KG1 (cell line): ENCODE results near the gene SLC30A7.

Source experiments
- DNase-seq: peaks from one replicate; lab custom pipeline; 2025; lab: John Stamatoyannopoulos, UW

Gene SLC30A7

DNA sequence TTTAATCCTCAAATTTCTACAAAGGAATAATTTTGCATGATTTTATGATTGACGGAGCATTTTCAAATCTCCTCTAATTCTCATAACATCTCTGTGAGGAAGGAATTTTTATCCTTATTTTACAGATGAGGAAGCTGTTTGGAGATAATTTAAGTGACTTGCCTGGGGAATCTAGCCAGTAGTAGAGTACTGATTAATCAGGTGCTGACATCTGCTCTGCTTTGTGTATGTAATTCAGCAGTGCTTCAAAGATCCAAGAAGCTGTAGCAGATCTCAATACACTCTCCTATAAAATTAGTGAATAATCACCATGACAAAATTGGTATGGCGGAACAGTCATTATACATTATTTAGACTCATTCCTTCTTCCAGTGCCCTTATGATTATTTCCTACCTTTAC, 83.7 kb downstream of the SLC30A7 start:
- DNase-seq: no peak

DNA sequence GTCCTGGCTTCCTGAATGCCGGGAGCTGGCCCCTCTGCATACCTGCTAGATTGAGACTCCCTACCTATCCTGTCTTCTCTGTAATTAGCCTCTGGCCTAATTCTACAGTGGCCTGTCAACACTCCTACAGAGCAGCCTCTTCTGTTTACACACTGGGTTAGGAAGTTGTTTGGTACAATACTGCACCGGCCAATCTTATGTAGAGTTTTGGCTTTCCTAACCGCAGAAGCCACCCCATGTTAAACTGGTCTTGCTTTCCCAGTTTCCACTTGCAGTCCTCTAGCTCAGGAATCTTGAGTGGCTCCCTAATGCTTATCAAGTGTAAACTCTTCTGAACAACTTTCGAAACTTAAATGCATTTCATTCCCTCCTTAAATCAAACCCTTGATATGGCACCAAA, 86.9 kb downstream of the SLC30A7 start:
- DNase-seq: no peak

DNA sequence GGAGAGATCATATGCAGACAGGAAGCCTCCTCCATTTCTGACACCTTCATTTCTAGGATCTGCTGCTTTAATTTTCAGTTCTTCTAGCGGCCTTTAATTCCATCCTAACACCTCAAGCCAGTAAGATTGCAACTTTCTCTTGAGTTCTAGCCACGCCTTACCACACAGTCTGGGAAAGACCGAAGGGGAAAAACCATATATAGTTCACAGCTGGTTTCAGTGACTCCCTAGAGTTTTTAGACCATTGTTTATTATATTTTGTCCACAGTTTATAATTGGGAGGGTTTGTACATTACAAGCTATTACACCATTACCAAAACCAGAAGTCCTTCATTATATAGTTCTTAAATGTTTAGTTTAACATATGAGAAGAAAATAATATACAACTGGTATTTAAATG, 92.2 kb downstream of the SLC30A7 start:
- no peak for DNase-seq

DNA sequence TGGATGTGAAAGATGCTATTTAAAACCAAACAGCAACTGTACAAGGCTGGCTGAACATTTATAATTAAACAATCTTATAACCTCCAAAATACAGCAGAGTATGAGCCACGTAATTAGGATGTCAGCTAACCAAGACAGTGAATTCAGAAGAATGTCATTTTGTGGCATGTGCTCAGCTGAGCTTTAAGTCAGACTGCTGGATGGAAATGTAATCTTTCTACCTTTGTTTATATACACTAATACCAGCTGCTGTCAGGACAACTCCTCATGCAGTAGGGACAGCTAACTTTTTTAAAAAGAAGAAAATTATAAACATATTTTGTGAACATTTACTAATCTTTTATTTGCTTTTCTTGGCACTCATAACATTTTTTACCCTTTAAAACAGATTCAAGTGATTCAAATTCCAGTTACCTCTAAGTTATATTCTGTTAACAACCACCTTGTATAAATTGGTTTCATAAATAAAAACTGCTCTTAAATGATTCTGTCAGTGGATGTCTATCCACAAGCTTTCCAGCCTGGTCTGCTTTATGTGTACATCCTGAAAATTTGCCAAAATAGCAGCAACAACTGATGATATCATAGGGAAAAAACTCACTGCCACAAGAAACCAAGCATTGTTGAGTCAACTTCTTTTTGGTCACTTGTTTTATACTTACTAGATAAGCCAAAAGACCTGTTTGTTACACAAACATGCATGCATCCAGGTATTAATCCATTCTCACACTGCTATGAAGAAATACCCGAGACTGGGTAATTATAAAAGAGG, 93.6 kb downstream of the SLC30A7 start:
- DNase-seq: no peak

DNA sequence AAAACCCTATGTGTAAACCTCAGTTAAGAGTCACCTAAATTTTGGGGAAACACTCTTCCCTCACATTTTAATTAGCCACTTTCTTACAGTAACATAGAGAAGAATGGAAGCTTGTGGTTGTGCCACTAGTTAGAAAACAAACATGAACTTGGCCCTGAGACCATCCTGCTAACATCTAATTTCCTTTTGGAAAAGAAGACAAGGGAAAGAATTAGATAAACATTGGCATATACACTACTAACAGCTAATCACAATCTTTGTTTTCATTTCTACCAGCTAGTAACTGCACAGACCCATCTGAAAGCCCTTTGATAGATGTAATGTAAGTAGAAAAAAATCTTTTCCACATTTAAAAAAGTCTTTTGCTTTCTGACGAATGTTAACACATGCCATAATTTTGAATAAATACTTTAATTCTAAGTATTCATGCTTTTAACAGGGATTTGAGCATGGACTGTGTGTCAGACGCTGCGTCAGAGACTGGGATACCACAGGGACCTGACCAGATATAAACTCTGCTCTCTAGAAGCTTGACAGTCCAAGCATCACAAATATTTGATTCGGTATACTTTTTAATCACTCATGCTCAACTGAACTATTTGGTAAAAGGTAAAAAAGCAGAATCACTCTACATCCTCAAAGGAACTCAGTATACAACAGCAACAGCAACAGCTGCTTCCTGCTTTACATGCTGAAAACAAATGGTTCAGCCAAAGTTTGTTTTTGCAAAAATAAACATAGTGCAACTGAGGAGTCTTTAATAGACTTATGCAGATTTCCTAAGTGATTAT, 99.5 kb downstream of the SLC30A7 start:
- DNase-seq: no peak

DNA sequence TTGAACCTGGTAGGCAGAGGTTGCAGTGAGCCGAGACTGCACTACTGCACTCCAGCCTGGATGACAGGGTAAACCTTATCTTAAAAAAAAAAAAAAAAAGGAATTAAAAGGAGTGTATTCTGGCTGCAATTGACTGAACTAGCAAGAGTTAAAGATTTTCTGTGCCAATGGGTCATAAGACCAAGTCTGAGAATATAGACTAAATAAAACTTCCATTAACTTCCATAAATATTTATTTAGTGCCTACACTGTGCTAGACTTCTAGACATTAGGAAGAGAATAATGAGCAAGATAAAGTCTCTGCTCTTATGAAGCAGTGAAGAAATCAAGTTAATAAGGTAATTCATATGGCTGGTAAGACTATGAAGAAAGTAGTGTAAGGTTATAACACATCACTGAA, 102.5 kb downstream of the SLC30A7 start:
- no peak for DNase-seq

DNA sequence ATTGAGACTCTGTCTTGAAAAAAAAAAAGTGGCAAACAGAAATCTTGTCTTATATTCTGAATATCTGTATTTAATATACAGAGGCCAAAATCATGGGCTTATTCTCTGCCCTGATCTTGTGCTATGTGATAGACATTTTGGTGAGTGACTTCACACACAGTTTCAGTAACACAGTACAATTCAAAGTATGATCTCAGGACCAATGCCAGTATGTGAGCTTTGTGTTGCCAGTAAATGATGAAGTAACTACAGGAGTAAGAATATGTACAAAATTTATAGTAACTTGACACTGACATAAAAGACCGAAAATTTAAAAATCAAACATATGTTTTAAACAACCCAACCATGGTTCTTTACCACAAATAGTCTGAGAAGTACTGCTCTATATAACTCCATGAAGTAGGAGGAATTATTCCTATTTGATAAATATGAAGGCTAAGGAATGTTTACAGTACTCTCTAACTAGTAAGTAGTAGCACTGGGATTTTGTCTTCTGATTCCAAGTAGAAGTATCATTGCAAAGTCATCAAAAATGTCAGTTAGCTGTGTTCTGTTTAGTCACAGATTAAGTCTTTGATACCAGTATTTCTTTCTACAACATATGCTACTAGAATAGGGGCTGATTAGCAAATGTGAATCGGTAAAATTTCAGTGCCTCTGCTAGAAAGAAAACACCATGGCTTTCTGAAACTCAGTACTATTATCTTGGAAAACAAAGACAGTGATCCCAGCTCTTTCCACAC, 104.4 kb downstream of the SLC30A7 start:
- DNase-seq: no peak

DNA sequence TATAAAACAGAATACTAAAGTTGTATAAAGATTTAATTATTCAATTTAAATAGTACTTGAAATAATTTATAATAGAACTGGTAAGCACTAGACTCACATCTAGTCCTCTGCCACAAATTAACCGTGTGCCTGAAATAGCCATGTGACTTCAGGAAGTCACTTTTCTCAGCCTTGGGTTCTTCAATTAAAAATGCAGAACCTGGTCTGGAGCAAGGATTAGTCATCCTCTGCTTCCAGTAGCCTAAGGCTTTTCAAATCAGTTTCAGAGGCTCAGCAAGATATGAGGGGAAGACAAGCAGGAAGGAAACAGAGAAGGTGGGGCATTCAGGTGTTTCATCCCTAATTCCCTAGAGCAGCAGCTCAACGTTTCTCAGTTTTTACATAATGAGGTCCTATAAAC, 106.7 kb downstream of the SLC30A7 start:
- DNase-seq: peak; percentile 28

DNA sequence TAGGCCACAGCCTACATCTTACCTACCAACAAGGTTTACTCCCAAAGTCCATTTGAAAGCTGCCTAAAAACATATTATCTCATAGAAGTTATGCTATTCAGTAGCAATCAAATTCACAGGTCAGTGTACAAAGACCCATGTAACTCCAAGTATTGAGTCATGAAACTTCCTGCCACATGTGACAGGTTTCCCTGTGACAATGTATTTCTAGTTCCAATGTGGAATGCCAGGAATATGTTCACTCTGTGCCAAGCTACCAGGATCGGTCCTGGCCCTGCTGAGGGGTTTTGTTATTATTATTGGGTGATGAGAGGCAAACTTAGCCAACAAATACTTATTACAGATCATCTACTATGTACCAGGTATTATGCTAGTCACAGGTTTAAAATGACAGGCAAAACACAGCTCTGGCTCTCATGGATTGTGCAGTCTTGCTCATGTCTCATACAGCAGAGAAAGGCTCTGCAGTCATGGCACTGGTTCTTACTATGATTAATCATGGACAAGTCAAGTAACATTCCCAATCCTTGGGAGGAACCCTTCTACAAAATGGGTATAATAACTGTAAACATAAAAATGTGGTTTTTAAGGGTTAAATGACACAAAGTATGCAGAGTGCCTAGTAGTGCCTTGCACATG, 107.2 kb downstream of the SLC30A7 start:
- DNase-seq: no peak

DNA sequence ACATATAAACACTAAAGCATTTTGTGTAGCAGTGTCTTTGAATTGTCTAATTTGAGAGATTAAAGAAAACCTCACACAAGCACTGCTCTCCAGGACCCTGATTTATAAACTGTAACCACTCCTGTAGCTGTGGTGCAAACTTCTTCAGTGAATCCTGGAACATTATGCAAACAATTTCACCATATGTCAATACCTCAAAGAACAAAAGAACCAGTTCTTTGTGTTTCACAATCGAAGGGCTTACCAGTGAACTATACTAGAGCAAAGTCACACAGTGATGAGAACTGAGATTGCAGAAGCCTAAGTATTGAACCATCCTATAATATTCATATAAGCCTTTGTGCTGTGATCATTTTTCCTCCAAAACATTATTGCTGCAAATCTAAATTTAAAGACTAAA, 108.2 kb downstream of the SLC30A7 start:
- no peak for DNase-seq

DNA sequence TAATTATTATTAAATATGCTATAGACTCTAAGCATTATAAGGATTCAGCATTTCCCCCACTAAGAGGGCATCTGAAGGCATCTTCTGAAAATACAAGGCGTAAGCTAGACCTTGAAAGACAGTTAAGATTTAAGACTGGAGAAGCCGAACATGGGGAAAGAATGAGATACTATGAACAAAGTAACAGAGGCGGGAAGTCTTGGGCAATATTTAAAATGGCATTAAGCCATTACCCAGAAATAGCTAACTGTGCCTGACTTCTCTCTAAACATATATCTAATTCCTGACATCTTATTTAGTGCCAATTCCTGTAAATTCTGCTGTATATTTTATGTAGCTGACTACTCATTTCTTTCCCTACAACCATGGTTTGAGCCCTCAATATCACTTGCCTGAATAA, 108.8 kb downstream of the SLC30A7 start:
- no peak for DNase-seq

DNA sequence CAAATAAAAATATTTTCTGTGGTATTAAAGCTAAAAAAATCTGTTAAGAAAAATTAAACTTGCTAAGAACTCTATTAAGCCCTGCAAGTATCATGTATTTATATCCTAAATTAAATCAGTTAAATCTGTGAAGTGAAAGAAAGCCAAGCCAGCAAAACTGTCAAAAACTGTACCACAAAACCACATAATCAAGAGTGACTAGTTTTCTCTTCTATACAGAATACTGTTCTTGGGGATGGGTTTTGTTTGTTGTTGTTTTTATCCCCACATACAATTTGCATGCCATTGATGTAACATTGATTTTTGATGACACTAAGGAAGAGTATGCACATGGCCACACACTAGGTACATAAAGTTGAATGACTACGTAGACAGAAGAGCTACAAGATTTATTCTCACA, 109.3 kb downstream of the SLC30A7 start:
- no peak for DNase-seq

DNA sequence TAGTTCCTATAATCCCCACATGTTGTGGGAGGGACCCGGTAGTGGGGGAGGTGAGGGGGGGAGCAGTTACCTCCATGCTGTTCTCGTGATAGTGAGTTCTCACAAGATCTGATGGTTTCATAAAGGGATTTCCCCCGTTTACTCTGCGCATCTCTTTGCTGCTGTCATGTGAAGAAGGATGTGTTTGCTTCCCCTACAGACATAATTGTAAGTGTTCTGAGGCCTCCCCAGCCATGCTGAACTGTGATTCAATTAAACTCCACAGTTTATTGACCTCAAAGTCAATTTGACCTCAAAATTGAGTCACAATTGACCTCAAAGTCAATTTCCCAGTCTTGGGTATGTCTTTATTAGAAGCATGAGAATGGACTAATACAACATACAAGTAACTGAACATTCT, 110.0 kb downstream of the SLC30A7 start:
- DNase-seq: no peak

DNA sequence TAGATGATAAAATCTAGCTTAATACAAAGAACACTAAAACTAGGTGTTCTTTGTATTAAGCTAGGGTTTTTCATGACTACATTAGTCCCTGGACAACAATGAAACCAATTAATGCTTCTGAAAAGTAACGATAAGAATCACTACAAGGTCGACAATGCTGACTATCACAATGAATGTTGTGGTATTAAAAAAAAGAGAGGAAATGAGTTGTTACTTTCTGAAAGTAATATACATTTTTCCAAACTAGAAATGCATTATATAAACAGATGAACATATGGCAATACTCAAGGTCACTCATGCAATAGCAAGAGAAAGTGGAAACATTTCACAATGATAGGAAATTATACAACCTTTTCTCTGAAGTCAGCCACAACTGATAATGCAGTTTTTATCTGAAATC, 110.7 kb downstream of the SLC30A7 start:
- no peak for DNase-seq

DNA sequence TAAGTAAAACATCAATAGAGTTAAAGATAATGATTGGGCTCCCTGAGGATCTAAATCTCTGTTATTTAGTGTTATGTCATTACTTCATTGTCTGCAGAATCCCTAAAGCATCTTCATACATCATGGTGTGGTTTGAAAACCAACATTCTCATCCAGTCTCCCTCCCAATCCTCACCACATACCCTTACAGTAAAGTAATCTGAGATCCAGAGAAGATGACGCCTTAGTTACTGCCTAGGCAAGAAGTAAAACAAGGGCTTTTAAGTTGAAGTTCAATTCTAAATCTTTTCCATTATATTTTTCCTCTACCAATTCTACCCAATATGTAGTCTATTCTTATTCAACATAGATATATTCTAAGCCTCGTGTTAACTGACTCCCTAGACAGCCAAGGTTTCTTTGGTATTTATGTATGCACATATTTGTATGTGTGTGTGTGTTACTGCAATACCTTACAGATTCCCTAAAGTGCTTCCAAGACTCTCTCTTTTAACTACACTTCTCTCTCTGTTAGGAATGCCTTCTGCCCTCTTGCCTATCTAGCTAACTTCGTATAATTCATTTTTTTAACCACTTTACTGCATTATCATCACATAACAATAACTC, 112.4 kb downstream of the SLC30A7 start:
- no peak for DNase-seq

DNA sequence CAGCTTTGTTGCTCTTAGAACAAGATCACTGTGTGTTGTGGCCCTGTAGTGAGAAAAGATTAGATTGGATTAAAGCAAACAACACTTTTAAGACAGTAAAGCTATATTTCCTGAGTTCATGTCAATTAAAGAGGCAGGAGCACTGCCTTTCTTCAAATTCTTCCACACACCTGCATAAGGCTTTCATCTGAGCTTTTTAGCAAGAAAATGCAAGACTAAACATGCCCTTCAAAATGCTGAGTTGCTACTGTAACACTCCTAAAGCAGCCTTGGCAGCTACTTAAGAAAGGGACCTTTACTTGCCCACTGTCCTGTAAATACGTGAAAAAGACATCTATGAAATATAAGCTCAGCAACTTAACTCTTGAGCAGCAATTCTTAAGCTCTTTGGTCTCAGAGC, 117.9 kb downstream of the SLC30A7 start:
- DNase-seq: no peak

DNA sequence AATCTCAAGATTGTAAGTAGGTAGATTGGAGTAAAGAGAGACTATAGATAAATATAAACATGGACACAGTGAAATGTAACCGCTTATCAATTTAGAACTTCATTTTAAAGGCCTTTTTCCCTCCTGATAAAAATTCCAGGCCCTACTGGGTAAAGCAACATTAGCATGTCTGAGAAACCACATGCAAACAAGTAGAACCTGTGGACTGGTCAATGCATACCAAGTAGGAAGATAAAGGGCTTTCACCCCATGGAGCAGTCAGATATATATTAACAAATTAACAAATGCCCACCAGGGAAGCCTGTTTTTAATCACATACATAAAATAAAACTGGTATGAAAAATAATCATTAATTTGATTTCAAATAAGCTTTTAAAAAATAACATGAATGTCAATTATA, 121.6 kb downstream of the SLC30A7 start:
- DNase-seq: no peak

DNA sequence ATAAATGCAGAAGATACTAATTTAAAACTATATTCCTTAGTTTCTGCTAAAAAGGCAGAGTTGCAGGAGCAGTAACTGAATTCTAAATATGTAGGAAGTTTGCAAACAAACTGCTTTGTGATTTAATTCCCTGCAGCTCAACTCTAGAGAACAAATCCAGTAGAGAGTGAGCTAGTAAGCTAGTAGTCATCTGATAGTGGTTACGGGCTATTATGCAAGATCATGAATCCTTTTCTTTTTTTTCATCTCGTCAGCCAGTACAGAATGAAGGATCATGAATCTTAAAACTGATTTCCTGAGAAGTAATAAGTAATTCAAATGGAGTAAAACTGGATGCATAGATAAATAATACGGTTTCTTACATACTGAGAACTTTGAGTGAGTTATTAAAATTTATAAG, 126.4 kb downstream of the SLC30A7 start:
- no peak for DNase-seq

DNA sequence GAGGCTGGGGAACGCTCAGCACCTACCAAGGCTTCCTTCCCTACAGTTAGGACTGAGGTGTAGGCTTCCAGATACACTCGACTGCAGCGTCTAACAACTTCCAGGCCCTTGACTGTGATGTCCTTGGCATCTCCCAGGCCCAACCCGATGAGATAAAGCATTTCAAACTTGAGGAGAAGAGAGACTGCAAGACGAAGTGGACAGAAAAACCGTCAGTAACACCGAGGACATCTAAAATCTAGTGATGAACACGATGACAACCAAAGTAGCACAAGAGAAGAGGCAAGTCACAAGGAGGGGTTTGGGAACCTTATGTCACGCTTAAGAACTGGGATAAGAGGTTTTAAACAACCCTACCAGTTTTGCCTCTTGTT, 129.4 kb downstream of the SLC30A7 start:
- DNase-seq: no peak

DNA sequence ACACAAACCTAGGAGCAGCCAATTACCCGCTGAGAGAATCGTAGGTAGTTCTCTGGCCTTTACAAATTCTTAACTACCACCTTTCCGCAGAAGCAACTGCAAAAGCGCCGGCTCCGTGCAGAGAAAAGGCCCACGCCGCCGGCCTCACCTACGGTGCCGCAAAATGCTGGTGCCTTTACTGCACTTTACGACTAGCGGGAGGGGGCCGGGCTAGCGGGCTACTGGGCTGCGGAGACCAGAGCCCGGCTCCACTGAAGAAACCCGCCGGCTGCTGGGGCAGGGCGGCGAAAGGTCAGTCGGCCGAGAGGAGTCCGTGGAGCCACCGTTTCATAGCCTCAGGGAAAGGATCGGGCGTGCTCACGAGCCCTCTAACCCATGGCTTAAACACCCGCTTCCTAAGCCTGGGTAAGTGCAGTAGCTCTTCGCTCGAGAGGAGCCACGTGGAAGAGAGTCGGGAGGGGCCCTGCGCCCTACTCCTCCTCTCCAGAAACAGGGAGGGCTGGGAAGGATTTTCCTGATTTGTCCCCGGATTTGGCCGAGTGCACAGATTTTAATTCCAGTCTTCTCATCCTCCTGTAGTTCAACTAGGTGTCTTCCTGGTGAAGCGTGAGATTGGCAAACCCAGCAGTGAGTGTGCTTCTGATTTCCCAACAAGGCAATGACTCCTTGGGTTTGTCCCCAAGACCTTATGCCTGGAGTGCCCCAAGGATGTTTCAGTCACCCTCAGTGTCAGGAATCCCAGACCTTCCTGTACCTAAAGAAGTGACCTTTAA, 130.0 kb downstream of the SLC30A7 start, which contains the start of gene DPH5:
DPH5 (minus strand) TSS at position 128 of the 773 bp plus-strand sequence. CDS start 341 bp downstream, outside the sequence.
- DNase-seq: peak; percentile 89

DNA sequence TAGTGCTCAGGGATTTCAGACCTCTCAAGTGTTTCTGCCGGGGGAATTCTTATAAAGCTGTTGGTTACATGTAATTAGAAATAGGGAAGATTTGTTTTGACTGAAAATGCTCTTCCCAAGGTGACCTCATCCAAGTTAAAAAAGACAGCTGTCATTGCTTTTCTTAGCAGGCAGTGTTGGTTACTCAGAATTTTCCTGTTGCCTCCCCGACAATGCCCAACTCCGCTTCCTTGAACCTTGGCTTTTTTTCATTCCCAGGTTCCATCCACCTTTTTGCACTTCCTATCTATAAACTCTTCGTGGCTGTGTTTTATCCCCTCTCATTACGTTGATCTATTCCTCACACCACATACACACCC, 130.5 kb downstream of the SLC30A7 start:
- DNase-seq: no peak
